Subcutaneous abdominal adipose tissue (tissue), 5 donors: ENCODE data around the gene GLI3.

Experiments
- H3K27ac ChIP-seq: one replicate; pipeline ENCODE4 v1.7.0; 2013; ENCODE audit warnings: low read depth, mild to moderate bottlenecking, inconsistent platforms, low read length, moderate library complexity
- H3K27me3 ChIP-seq, 5 donors: one replicate each; pipeline ENCODE4 v1.7.0; 2013; ENCODE audit warnings: low read length in 5 of 5, inconsistent platforms in 1 of 5; ENCODE audit not compliant: control insufficient read depth in 5 of 5, insufficient read depth in 4 of 5
- H3K36me3 ChIP-seq, 5 donors: one replicate each; pipeline ENCODE4 v1.7.0; 2013; ENCODE audit warnings: low read length in 5 of 5; ENCODE audit not compliant: control insufficient read depth in 5 of 5, insufficient read depth in 5 of 5
- H3K4me1 ChIP-seq, 5 donors: one replicate each; pipeline ENCODE4 v1.7.0; 2013; ENCODE audit warnings: low read length in 5 of 5, mild to moderate bottlenecking in 3 of 5, moderate library complexity in 1 of 5; ENCODE audit not compliant: control insufficient read depth in 5 of 5, insufficient read depth in 5 of 5
- H3K4me3 ChIP-seq, 5 donors: one replicate each; pipeline ENCODE4 v1.7.0; 2013; ENCODE audit warnings: low read length in 5 of 5, low read depth in 1 of 5
- H3K9ac ChIP-seq, 5 donors: one replicate each; pipeline ENCODE4 v1.7.0; 2013; ENCODE audit warnings: low read length in 5 of 5, mild to moderate bottlenecking in 4 of 5, moderate library complexity in 3 of 5
- H3K9me3 ChIP-seq, 5 donors: one replicate each; pipeline ENCODE4 v1.7.0; 2013; ENCODE audit warnings: low read length in 5 of 5; ENCODE audit not compliant: control insufficient read depth in 5 of 5
- donor health status: healthy.
- donor health status: healthy.
- donor health status: healthy.
- donor health status: healthy.
- donor health status: healthy.

Gene GLI3

DNA sequence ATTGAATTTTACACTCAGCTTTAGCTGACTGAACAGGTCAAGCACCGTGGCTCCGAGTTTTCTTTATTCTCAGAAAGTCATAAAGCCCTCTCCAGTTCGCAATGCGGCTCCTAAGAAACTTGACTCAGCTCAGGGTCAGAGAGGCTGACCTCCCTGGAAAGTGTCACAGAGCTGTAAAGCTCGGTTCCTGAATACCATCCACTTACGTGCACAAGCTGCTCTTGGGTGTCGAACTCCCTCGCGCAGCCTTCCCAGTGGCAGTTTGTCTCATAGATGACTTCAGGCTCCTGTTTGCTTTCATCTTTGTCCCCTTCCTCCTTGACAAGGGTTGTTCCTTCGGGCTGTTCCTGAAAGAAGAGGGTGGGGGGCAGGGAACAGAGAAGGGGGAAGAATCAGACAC lies 213.7 kb downstream of the GLI3 start:
- Histone ChIP-seq H3K4me1 (no peaks in the 10 kb centered on the region), H3K4me3 (no peak overlapping the region), H3K27me3 (no peaks in the 10 kb centered on the region), H3K36me3 (peaks cover 0 to 15% (median 4%) of the 10 kb centered on the region in 5 donors), H3K9ac (no peak overlapping the region), H3K27ac (no peak overlapping the region), H3K9me3 (no peaks in the 10 kb centered on the region)

DNA sequence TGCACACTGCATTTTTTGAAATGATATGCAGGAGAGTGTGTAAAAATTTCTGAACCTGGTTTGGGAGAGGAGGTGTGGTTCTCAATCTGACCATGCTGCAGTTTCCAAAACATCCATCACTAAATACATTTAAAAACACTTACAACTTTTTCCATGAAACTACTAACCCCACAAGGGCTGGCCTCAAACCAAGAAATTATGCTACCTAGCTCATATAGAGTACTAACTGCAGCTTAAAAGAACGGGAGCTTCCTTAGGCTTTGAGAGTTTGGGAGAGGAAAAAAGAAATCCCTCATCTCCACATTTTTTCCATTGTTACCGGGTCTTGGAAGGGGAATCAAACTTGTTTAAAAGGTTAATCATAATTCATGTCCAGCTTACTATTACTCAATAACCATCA lies 214.2 kb downstream of the GLI3 start:
- peaks cover 0 to 15% (median 4%) of the 10 kb centered on the region in 5 donors for H3K36me3 ChIP-seq
- H3K27me3 ChIP-seq = no peaks in the 10 kb centered on the region
- no peaks in the 10 kb centered on the region for H3K9me3 ChIP-seq
- H3K4me3 ChIP-seq = no peak overlapping the region
- H3K9ac ChIP-seq = no peak overlapping the region
- no peak overlapping the region for H3K27ac ChIP-seq
- H3K4me1 ChIP-seq = no peaks in the 10 kb centered on the region

DNA sequence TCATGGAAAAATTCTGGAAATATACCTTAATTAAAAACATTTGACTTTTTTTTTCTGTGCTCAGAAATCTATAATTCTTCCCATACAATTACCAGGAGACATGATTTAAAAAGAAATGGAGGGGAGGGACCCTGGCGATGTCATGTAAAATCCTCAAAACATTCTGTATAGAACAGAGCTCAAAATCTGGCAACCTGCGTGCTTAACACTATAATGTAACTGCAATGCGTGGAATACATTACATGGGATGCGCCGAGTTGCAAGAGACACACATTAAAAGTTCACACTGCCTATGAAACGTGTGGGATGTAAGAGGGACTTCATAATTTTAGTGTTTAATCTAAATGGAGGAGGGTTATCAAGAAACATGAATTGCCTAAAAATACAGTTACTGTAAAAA lies 215.0 kb downstream of the GLI3 start:
- H3K4me3 ChIP-seq = no peak overlapping the region
- peaks cover 0 to 15% (median 4%) of the 10 kb centered on the region in 5 donors for H3K36me3 ChIP-seq
- H3K9ac ChIP-seq = no peak overlapping the region
- H3K27ac ChIP-seq = no peak overlapping the region
- H3K27me3 ChIP-seq = no peaks in the 10 kb centered on the region
- H3K4me1 ChIP-seq = no peaks in the 10 kb centered on the region
- no peaks in the 10 kb centered on the region for H3K9me3 ChIP-seq

DNA sequence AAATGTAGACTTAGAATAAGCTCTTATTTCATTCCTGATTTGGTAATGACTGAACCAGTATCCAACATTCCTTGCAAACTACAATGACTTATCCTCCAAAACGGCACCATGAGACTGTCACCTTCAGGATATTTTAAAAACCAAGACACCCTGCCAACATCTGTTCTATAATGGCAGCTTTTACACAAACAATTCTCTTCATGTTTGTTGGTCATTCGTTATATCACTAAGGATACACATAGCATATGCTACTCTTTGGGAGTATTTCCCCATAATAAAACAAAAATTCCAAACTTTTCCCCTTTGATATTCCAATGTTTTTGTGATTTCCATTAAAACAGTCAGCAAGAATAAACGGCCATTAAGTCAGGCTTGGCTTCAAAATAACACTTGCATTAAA lies 215.4 kb downstream of the GLI3 start:
- H3K27me3 ChIP-seq = no peaks in the 10 kb centered on the region
- H3K27ac ChIP-seq = no peak overlapping the region
- H3K9ac ChIP-seq = no peak overlapping the region
- H3K4me3 ChIP-seq = no peak overlapping the region
- no peaks in the 10 kb centered on the region for H3K9me3 ChIP-seq
- H3K36me3 ChIP-seq = peaks cover 0 to 15% (median 4%) of the 10 kb centered on the region in 5 donors
- H3K4me1 ChIP-seq = no peaks in the 10 kb centered on the region

DNA sequence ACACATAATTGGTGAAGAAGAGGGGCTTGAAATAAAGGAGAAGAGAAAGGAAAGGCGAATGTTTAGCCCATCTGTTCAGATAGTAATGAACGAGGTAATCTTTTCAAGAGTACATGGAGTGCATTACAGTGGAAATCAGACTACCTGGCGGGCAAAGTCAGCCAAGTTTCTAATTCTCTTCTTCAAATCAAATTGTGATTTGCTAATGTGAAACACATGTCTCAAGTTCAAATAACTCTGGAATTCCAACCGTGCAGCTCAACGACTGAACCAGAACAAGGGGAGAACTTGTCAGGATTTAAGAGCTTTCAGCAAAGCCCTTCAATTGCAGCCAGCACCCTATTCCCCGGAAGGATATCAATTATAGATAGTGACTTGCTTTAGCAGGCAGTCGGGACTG lies 216.9 kb downstream of the GLI3 start:
- Histone ChIP-seq H3K36me3 (peaks cover 0 to 4% (median 0%) of the 10 kb centered on the region in 5 donors), H3K4me1 (peaks cover 0 to 3% (median 0%) of the 10 kb centered on the region in 5 donors), H3K27me3 (no peaks in the 10 kb centered on the region), H3K9ac (no peak overlapping the region), H3K27ac (no peak overlapping the region), H3K9me3 (no peaks in the 10 kb centered on the region), H3K4me3 (no peak overlapping the region)

DNA sequence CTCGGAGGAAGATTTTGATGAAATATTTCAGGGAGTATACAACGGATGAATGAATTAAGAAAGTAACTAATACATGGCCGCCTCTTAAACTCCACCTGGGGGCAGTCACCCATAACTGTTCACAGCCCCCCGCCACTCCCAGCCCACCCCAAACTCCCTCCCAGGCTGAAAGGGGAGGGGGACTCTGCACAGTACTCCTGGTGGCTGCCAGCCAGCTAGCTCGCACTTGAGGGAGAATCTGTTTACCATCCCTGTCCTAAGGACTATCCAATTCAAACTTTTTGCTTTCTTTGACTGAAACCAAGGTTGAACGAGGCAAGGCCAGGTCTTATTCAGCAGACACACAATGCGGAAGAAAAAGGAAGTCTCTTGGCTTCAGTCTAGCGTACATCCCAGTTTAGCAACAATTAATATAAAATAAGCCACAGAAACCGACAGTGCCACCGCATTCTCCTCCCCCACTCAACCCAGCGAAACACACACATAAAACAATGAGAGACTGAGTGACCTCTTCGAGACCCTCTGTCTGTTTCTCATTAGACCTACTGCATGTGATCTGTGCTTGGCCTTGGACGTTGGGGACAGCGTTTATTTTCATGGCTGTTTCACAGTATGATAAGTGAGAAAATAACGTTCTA lies 219.5 kb downstream of the GLI3 start:
- no peak overlapping the region for H3K27ac ChIP-seq
- H3K27me3 ChIP-seq = no peaks in the 10 kb centered on the region
- peaks cover 0 to 5% (median 0%) of the 10 kb centered on the region in 5 donors for H3K36me3 ChIP-seq

DNA sequence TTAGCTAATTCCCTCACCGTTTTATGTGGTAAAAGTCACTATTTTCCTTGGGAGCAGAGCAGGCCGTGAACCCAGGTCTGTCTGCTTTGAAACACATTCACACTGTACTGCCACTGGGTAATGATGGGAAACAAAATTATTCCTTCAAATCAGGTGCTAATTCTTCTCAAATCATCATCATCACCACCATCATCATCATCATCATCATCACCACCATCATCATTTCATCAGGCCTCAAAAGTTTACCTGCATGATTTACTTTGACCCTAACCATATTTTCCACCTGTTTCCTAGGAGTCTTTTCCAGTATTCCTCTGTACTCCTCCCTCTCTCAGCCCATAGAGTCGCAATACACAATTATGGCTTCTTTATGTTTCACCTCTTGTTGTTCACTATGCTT lies 220.5 kb downstream of the GLI3 start:
- Histone ChIP-seq H3K4me3 (no peak overlapping the region), H3K36me3 (peaks cover 0 to 5% (median 0%) of the 10 kb centered on the region in 5 donors), H3K27me3 (no peaks in the 10 kb centered on the region), H3K4me1 (peaks cover 0 to 3% (median 0%) of the 10 kb centered on the region in 5 donors), H3K27ac (peak overlapping the region; percentile 11), H3K9ac (no peak overlapping the region), H3K9me3 (peaks cover 0 to 15% (median 5%) of the 10 kb centered on the region in 5 donors)

More for the DNA sequence above, 219.5 kb downstream of the GLI3 start:
- Histone ChIP-seq H3K9me3 (peaks cover 0 to 15% (median 5%) of the 10 kb centered on the region in 5 donors), H3K4me3 (no peak overlapping the region), H3K4me1 (peaks cover 0 to 3% (median 0%) of the 10 kb centered on the region in 5 donors), H3K9ac (no peak overlapping the region)

DNA sequence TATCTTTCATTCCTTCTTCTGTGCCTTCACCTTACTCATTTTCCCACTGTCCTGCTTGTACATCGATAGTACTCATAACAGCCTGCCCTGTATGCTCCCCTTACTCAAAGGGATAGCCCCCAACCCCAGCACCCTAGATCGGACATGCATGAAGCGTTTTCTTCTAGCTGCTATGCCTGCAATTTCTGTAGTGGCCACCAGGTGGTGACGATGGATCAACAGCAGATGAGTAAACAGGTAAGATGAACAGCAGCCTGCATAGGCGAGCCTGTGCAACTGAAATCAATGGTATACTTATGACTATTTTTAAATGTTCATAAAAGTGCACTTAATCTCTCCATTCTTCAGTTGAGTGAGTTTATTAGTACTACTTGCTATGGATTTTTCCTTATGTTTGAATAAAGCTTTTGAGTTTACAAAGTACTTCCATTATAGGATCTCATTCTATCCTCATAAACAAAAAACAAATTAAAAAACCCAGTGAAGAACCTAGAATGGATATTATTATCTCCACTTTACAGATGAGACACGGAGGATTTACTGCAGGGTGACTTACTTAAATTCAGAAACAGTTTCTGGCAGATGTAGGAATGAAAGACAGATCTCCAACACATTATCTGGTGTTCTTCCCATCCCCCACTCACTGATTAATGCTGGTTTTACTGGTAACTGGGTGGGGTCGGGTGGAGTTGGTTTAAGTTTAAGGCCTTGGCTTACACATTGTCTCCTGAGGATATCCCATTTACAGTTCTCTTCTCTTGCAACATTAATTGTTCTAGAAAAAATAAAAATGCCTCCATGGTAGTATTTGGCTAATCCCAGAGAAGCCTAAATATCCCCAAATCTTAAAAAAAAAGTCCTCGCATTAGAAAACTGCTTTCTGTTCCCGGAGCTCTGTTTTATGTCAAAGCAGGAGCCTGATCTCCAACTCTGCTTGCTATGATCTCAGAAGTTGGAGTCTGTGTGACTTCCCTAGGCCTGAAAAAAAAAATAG lies 222.1 kb downstream of the GLI3 start:
- H3K9me3 ChIP-seq = peaks cover 0 to 15% (median 5%) of the 10 kb centered on the region in 5 donors
- no peak overlapping the region for H3K9ac ChIP-seq
- peaks cover 0 to 3% (median 0%) of the 10 kb centered on the region in 5 donors for H3K4me1 ChIP-seq
- H3K27ac ChIP-seq = peak overlapping the region; percentile 13
- peaks cover 0 to 5% (median 0%) of the 10 kb centered on the region in 5 donors for H3K36me3 ChIP-seq
- peak overlapping the region in 1 of 5 donors; percentile 19 for H3K4me3 ChIP-seq
- no peaks in the 10 kb centered on the region for H3K27me3 ChIP-seq

DNA sequence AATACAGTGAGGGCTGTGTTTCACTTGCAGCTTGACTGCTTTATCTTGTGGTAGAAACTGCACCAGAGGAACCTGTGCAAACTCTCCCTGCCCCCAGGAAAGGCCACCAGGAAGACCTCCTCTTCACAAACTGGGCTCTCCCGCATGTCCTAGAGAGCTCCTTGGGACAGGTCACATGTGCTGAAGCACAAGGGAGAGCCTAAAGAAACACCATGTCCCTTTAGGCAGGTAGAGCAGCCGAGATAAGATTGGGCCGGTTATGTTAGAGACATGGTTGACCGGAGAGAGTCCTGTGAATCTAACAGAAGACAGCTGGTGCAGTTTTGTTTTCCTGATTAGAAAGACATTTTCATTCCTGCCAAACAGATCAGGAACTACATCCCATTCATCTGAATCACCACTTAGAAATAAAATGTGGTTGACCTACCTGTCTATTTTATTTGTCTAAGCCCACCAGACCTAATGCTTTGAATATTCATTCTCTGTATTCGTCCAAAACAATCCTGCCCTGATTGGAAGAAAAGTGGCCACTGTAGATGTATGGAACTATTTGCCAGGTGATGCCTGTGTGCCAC lies 224.1 kb downstream of the GLI3 start:
- Histone ChIP-seq H3K27ac (no peak overlapping the region), H3K4me3 (no peak overlapping the region)

More for the DNA sequence above, 224.1 kb downstream of the GLI3 start:
- Histone ChIP-seq H3K36me3 (peaks cover 0 to 5% (median 0%) of the 10 kb centered on the region in 5 donors), H3K4me1 (peaks cover 0 to 3% (median 0%) of the 10 kb centered on the region in 5 donors), H3K9ac (no peak overlapping the region), H3K9me3 (peaks cover 0 to 15% (median 5%) of the 10 kb centered on the region in 5 donors), H3K27me3 (no peaks in the 10 kb centered on the region)
